ENCODE data around the gene SLC25A11.

GRCh38 chr17:4970273-4970672, 30.4 kb upstream of the SLC25A11 start:
- TF ChIP-seq REST (IDR thresholded peaks at IDR 0.05; ENCODE audit: insufficient read depth in 1 of 2, low read depth in 2 of 2, low read length in 1 of 2) = no peak
- no peak for TF ChIP-seq POLR2AphosphoS5 (IDR thresholded peaks at IDR 0.05; ENCODE audit: low read depth, low read length)
